GM04503 (cell line): Measurements from ENCODE around the gene XYLT1.

ENCODE experiments used
- DNase-seq: peaks from one replicate; pipeline ENCODE4 v3.0.0-alpha.2; 2012; ENCODE audit warnings: low read depth

Gene XYLT1

DNA sequence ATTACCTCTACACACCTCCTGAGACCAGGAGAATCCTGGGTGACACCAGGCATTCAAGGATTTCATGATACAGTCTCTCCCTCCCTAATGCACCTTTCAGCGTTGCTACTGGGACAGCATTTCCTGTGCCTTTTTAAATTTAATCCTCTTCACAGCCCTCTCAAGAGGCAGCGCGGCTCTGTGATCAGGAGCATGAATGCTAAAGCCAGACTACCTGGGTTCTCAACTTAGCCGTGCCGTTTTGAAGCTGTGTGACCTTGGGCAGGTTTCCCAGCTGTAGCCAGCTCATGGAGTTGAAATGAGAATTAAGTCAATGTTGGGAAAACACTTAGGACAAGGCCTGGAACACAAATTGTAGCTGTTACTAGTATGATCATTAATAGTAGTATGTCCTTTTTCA lies 191.8 kb downstream of the XYLT1 start:
- DNase-seq: no peak

DNA sequence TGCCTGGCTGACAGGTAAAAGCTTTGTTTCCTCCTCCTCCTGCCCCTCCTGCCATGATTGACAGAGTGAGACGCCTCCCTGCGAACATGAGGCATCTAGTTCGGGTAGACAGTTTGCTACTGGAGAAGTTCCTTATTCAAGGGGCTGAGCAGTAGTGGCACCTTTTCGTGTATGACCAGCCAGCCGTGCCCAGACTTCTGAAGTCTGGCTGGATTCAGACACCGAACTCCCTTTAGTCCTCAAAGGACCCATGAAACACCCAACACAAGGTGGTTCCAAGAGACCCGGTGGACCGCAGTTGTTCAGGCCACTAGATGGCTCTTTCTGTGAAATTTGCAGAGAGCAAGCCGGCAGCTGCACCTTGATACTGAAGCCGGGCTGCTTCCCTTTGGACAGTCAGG lies 192.8 kb downstream of the XYLT1 start:
- DNase-seq: no peak

DNA sequence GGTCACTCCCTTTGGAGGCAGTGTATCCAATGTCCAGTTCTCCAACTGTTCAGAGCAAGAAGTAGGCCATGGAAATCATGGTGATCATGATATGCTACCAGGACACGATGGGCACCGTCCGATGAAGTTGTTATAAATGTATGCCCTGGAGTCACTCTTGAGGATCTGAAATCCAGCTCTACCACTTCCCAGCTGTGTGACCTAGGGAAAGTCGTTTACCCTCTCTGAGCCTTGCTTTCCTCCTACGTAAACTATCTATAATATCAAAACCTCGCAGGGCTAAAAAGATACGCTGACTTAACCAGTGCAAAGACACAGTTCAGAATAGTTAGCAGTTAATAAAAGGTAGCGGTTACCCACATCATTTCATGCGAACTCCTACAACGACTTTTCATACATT lies 194.2 kb downstream of the XYLT1 start:
- no peak for DNase-seq

DNA sequence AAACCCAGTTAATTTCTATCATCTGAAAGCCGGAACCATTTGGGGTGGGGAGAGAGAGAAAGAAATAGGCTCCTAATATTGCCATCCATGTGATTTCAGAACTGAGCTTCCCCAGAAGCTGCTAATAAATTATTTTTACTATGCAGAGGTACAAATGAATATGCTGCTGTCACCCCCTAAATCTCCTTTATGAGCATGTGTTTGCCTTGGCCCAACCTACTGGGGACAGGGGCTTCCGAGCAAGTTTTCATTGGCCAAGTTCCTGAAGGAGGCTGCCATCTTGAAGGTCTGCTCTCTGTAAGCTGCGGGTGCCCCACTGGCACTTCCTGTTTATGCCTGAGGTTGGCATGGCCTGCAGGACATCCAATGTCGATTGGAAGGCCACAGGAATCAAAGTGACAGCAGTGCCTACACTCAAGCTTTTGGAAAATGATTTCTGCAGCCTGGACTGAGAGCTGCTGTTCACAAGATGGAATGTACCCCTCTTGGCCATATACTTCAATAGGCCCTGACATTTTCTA lies 194.7 kb downstream of the XYLT1 start:
- DNase-seq: no peak

DNA sequence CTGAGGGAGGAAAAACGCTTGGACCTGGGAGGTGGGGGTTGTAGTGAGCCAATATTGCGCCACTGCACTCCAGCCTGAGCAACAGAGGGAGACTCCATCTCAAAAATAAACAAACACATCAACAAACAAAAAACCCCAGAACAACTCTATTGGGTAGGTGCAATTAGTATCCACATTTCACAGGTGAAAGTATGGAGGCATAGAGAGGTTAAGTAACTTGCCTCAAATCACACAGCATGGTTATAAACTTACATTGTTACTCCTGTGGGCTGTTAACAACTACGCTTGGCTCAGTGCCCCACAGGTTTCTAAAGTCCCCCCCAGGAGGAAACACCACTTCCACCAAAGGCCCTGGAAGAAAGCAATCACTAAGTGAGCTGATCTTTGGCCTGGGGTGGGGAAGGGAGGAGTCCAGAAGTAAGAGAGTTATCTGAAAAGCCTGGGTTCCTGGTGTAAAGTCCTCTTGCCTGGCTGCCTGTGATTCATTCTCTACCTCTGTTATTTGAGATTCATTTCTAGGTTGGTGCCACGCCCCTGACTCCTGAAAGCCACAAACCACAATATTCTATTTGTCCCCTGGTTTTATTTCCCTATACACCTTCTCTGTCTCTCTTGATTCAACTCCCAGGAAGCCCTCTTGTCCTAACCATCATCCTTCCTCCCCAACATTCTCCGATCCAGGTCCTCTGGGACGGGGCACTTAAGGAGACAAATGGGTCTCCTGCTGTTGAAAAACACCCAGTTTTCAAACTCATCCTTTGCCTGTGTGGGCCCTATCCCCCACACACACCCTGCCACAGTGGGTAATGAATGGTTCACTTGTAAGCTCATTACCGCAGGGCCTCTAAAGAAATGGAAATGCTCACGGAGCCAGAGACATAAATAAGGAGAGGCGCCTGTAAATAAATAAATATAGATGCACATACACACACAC lies 195.4 kb downstream of the XYLT1 start:
- DNase-seq: no peak

DNA sequence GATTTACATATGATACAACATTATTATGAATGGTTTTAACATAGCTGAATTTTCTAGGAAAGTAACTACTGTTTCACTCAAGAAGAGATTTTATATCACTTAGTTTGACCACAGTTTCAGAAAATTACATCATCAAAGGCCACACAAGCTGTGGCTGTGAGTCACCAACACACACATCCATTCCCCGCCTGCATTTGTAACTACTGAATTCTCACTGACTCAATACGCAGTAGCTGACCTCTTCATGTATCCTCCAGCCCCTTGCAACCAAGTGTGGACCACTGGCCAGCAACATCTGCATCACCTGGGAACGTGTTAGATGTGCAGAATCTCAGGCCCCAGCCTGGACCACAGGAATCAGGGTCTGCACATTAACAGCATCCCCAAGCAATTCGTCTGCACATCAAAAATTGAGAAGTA lies 197.6 kb downstream of the XYLT1 start:
- peak; percentile 77 for DNase-seq

DNA sequence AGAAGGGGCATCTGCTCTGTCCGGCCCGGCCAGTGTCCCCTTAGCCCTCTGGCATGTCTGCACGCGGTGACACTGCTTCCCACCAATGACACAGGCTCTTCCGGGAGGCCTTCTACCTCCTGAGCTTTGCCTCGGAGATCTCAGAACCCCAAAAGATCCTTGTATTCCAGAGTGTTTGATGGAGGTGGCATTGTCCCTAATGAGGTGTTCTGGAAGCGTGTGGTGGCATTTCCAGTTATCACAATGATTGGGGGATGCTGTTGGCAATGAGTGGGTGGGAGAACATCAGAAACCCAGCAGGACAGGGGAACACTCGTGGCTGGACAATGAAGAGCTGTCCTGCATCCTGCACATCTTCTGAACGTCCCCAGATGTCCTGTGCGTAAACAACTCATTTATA lies 198.0 kb downstream of the XYLT1 start:
- no peak for DNase-seq

DNA sequence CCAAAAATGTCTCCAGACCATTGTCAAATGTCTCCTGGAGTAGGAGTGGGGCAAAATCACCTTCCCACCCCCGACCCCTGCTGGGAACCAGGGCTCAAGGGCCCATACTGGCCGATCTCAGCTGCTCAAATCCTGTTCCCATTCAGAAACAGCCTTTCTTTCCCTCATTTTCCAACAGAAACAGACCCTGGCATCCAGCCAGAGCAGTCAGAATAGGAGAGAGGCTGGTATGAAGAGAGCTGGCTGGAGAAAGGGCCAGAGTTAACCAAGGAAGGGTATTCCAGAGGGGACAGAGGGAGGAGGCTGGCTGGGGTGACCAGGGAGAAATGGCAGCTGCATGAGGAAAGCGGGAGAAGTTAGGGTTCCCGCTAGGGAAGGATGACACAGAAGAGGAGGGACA lies 199.1 kb downstream of the XYLT1 start:
- no peak for DNase-seq

DNA sequence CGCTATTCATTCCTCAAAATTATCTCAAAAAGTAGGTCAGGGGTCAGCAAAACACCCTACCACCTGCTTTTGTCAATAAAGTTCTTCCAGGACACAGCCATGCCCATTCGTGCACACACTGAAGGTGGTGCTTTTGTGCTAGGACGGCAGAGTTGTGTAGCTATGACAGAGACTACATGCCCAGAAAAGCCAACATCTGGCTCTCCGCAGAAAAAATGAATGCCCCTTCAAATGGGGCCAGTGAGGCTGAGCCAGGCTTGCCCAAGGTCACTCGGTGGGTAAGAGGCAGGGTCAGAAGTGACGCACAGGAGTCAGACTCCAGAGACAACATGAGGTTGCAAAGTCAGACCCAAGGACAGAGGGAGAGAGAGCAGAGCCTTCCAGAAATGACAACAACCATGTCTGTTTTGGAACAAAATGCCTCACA lies 200.1 kb downstream of the XYLT1 start:
- no peak for DNase-seq

DNA sequence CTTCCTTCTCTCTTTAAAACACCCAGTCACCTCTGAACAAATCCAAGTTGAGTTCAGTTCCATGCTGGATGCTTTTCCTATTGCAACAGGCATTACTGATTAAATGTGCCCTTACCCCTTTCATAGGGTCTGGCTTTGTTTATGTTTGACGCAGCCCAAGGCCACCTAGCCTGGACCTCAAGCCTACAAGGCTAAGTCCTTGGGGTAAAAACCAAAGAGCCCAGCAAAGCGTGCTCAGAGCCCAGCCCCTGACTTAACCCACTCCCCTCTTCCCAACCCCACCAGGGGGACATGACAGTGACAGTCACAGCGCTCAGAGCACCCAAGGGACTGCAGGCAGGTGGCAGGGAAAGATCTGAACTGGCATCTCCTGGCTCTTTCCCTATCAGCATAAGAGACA lies 200.6 kb downstream of the XYLT1 start:
- no peak for DNase-seq

DNA sequence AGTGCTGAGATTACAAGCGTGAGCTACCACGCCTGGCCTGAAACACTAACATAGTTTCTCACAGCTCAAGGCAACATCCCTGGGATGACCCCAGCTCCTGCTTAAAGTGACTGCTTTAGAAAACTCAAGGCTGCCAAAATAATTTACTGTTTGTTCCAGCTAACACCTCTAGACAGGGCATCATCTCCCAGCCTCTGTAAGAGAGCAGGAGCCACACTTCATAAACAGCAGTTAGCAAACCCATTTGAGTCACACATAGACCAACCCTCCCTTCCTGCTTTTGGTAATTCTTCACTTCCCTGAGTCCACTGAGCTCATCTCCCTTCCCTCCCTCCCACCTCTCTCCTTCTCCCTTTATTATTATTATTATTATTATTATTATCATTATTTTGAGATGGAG lies 201.3 kb downstream of the XYLT1 start:
- no peak for DNase-seq

DNA sequence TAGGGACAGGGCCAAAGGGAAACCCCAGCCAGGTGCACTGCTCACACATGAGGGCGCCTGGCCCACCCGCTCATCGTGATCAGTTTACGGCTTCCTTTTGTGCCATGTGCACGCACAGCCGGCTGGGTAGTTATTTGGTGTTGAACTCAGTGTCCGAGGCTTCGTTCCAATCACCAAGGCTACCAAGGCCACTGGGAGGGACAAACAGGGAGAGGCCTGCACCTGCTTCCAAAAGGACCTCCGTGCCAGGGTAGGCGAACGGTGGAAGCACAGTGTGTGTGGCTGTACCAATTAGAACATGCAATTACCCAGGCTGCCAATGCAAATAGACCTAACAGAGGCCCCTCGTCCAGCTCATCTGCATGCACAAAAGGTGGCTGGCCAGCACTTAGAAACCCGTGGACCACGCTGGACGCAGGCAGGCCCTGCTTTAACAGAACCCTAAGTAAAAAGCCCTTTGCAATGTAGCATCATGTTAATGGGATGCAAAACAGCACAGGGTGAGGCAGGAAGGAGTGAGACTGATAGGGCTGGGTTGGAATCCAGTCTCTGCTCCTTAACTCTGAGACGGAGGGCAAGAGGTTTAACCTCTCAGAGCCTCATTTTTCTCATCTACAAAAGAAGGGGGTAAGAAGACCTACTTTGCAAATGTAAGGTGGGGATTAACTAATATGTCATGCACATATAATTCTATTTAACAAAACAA lies 204.0 kb downstream of the XYLT1 start:
- no peak for DNase-seq

DNA sequence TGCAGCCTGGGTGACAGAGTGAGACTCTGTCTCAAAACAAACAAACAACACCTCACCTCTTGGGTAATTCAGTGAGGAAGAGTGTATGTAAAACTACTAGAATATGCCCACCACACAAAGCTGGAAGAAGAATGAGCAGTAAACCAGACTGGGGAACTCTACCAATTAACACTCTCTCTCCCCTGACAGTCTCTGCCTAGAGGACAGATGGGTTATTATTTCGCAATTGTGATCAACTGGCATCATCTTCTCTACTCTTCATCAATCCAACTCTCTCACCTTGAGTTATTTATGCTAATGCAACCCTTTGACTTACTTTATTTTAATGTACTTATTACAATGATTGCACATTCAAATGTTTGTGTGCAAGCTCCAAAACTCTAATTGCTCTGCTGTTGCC lies 205.6 kb downstream of the XYLT1 start:
- DNase-seq: no peak

DNA sequence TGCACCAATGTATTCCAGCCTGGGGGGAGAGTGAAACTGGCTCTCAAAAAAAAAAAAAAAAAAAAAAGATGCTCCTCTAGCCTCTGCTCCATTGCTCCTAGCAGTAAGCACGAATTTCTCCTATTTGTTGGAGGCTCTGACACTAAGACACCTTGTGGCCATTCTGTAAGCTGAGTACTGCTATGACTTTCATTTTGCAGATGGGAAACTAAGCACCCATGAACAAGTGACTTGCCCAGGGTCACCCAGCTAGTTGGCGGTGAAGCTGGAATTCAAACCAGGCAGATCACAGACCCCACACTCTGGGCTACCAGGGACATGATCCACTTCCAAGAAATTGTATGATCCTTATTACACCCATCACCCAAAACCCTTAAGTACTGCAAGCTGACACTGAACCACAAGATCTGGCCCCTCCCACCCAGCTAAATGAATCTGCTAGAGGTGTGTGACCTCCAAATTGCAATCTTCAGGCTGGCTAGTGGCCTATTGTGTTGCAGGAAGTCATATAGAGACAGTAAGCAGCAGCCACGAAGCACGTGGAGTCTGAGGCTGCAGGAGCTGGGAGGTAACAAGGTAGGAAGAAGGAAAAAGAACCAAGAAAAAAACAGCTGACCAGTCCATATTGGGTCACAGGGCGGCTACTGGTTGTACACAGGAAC lies 209.4 kb downstream of the XYLT1 start:
- DNase-seq: no peak

DNA sequence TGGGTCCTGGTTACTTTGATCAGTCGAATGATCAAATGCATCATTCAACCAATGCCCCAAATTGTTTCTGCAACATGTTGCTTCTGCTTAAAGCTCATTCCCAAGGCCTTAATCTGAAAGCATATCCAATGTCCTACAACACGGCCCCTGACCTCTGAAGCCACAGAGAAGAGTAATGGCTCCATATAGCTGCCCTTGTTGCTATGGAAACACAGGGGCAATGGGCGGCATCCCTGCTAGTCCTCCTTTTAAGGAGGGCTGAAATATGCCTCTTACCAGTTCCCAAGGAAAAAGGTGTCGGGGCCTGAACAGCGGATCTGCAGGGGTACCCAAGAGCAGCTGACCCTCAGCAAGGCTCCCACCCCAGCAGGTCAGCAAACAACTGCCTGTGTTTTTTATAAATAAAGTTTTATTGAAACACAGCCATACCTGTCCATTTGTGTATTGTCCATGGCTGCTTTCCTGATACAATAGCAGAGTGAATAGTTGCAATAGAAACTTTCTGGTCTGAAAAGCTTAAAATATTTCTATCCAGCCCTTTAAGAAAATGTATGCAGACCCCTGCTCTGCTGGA lies 210.4 kb downstream of the XYLT1 start:
- DNase-seq: no peak

DNA sequence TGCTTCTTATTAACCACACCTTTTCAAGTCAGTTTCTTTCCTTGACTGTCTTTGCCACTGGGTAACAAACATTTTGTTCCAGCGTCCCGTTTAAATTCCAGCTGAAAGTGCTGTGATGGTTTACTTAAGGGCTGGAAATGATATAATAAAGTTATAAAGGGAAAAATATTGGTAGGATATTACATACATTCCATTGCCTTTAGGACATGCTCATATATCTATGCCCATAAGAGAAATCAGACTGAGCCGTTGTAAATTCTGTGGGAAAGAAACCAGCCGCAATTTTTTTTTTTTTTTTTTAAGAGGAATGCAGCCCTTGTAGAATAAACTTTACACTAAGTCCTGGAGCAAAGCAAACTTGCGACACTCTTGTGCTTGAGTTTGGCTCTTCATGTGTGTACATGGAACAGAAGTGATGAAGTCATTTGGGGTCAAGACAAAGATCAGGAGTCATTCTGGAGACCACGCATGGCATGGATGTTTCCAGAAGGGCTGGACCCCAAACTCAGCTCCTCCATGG lies 210.9 kb downstream of the XYLT1 start:
- DNase-seq: no peak

DNA sequence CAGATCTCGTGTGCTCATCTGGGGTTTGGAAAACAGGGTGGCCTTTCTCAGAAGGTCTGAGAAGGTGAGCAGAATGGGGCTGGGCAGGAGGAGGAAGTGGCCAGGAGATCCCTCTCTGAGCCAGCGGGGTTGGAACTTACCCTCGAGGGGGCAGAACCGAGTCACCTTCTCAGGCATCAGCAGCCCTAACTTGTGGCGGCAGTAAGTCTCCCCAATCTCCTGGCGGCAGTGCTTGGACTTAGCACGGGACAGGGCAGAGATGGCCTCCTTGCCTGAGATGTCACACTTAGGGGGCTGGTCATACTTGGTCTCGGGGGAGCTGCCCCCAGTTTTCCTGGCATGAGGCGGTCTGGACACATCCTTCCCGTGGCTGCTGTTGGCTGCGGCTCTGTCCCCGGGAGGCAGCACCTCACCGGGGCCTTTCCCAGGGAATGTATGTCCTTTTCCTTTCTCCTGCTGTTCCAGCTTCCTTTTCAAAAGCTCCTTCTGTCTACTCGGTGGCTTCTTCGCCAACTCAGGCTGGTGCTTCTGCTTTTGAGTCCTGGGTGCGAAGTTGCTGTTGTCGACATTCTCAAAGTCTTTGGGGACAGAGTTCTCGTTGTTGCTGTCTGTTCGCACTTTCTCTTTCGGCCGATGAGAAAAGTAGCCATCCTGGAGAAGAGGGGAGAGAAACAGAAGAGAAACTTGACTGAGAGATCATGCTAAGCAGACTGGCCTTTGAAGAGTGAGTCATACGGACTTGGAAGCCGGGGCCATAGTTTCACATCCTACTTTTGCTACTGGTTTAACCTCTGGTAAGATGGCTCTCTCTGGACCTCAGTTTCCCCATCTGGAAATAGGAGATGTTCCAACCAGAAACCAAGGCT lies 211.7 kb downstream of the XYLT1 start:
- no peak for DNase-seq

DNA sequence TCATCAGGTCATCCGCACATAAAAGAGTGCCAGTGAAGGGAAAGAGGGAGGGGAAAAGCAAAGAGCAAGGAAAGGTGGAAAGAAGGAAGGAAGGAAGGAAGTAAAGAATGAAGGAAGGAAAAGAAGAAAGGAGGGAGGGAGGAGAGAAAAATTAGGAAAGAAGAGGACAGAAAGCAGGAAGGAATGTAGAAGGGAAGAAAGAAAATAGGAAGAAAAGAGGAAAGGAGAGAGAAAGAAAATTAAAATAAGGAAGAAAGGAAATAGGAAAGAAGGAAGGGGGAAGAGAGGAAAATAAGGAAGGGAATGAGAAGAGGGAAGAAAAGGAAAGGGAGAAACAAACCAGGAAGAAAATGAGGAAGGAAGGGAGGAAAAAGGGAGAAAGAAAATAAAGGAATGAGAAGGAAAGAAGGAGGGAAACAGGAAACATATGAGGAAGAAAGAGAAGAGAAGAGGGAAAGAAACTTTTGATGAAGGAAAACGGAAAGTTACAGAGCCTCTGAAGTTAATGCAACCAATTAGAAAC lies 212.6 kb downstream of the XYLT1 start:
- no peak for DNase-seq

DNA sequence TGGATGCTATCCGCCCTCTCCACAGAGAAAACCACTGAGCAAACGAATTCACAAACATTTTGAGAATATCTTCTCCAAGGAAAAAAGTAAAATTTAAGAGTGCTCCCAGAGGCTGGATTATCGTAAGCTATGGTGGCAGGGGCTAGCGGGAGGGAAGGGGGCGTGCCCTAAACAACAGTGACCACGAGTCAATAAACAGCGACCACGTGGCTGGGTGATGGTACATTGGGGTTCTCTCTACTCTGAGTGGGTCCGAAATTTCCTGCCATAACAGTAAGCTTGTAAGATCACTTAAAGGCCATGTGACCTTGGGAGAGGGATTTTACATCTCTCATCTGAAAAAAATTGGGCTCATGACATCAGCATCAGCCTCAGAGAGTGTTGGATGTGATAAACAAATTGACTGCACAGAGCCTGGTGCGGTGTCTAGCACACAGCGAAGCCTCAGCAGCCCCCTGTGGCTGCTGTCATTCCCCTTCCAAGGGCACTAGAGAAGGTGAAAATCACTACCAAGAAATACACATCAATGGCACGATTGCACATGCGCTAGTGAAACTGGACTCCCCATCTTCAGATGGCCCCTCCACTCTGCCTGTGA lies 213.2 kb downstream of the XYLT1 start:
- no peak for DNase-seq

DNA sequence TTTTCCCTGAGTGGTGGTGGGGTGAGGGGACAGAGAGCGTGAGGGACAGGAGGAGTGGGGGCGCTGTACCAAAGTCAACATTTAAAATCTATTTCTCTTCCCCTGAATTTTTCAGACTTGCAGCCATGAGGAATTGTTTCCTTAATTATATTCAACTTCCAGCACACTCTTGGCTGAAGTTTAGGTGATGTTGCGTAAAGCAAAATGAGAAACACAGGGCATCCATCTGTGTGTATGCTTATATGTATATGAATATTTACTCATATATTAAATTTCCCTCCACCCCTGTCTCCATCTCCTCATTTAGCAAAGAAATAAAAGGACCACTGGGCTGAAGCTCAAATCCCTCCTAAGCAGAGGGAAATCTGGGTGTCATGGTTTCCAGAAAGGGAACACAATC lies 218.1 kb downstream of the XYLT1 start:
- DNase-seq: no peak
